HCT116 (cell line): ENCODE data around the gene ERC2. TPM values are rescaled to one million over a fixed set of nuclear protein-coding genes. Genes with fewer than 3 reads are reported as not detected.

Source experiments
- ATAC-seq: fragments of 200-7000 bp; cut with Tn5 transposase; 2 replicates; pipeline ENCODE4 v1.9.1; 2020; ENCODE audit warnings: mild to moderate bottlenecking, moderate library complexity
- BruUV-seq: library from RNA; stranded (reverse); fragments of 400-500 nt; replicated peaks from 2 replicates; lab custom pipeline; 2021; lab: Mats Ljungman, UMichigan
- CTCF ChIA-PET: fragments of 300-600 bp; sonication (Branson Sonifier 250); formaldehyde crosslinking; loops from one replicate; lab custom pipeline; 2021; ENCODE audit warnings: antibody characterized with exemption; lab: Charles Lee
- POLR2A ChIA-PET: fragments of 300-600, 350-600 bp; sonication (Branson Sonifier 250); formaldehyde crosslinking; loops from one replicate; lab custom pipeline; 2021; ENCODE audit warnings: antibody characterized with exemption; lab: Charles Lee
- RAD21 ChIA-PET, 2 experiments: fragments of 300-600 bp; sonication (Branson Sonifier 250); formaldehyde crosslinking; loops; one replicate each; lab custom pipeline; 2023; ENCODE audit warnings: low total read pairs in 2 of 2; ENCODE audit not compliant: uncharacterized antibody in 2 of 2, unreplicated experiment in 2 of 2, low non-redundant PET in 1 of 2; lab: Charles Lee
- DNase-seq: peaks from one replicate; pipeline ENCODE4 v3.0.0-alpha.2; 2010; ENCODE audit warnings: low read depth, low spot score
- H2AFZ ChIP-seq: fragments of 200-600 bp; shearing (Covaris generic), sonication (generic); 2 replicates; pipeline ENCODE4 v1.6.1; 2017; ENCODE audit warnings: low read depth, mixed run types, mixed read lengths, antibody characterized with exemption, low read length; ENCODE audit not compliant: poor library complexity, severe bottlenecking
- H3K27ac ChIP-seq: 2 replicates; pipeline ENCODE4 v1.5.1; 2012; ENCODE audit warnings: low read depth, low read length
- H3K27me3 ChIP-seq: fragments of 200-600 bp; sonication (generic); 2 replicates; pipeline ENCODE4 v1.6.1; 2016; ENCODE audit warnings: mixed run types, low read length, mixed read lengths; ENCODE audit not compliant: insufficient read depth
- H3K36me3 ChIP-seq, 2 experiments: fragments of 200-500 bp in 1 of 2; fragments of 200-600 bp in 1 of 2; sonication (Bioruptor generic) in 1 of 2; sonication (generic) in 1 of 2; 2 replicates each; pipeline versions ENCODE4 v1.5.1 to v1.6.1; 2014 to 2016; ENCODE audit warnings: low read length in 2 of 2, inconsistent platforms in 1 of 2, mixed read lengths in 1 of 2, mixed run types in 1 of 2; ENCODE audit not compliant: insufficient read depth in 2 of 2, control insufficient read depth in 1 of 2
- H3K4me1 ChIP-seq, 2 experiments: fragments of 200-600 bp in 1 of 2; sonication (generic) in 1 of 2; 2 replicates each; pipeline versions ENCODE4 v1.5.1 to v1.6.1; 2012 to 2017; ENCODE audit warnings: low read length in 2 of 2, inconsistent platforms in 1 of 2, mild to moderate bottlenecking in 1 of 2, mixed read lengths in 1 of 2, mixed run types in 1 of 2, moderate library complexity in 1 of 2; ENCODE audit not compliant: insufficient read depth in 2 of 2, control insufficient read depth in 1 of 2
- H3K4me2 ChIP-seq: fragments of 200-600 bp; sonication (generic); 2 replicates; pipeline ENCODE4 v1.6.1; 2017; ENCODE audit warnings: mixed run types, low read length, mixed read lengths
- H3K4me3 ChIP-seq, 2 experiments: fragments of 200-600 bp in 1 of 2; sonication (generic) in 1 of 2; replicated peaks in 1 of 2; 2 replicates each; pipeline ENCODE4 v1.5.1; 2011 to 2016; ENCODE audit warnings: low read length in 2 of 2, control low read depth in 1 of 2, low read depth in 1 of 2, mild to moderate bottlenecking in 1 of 2, mixed read lengths in 1 of 2, mixed run types in 1 of 2
- H3K79me2 ChIP-seq: fragments of 200-600 bp; sonication (generic); 2 replicates; pipeline ENCODE4 v1.6.1; 2017; ENCODE audit warnings: mild to moderate bottlenecking, mixed run types, low read length, moderate library complexity, mixed read lengths; ENCODE audit not compliant: insufficient read depth
- H3K9ac ChIP-seq: fragments of 200-600 bp; sonication (generic); 2 replicates; pipeline ENCODE4 v1.6.1; 2016; ENCODE audit warnings: low read length, mixed read lengths
- H3K9me2 ChIP-seq: fragments of 200-600 bp; sonication (generic), shearing (Covaris generic); 2 replicates; pipeline ENCODE4 v1.6.1; 2017; ENCODE audit warnings: mixed run types, mild to moderate bottlenecking, moderate library complexity; ENCODE audit not compliant: insufficient read depth
- H3K9me3 ChIP-seq, 2 experiments: fragments of 200-500 bp in 1 of 2; fragments of 200-600 bp in 1 of 2; sonication (Bioruptor generic) in 1 of 2; sonication (generic) in 1 of 2; 2 replicates each; pipeline ENCODE4 v1.6.1; 2014 to 2017; ENCODE audit warnings: low read length in 2 of 2, mixed read lengths in 2 of 2, inconsistent platforms in 1 of 2, low read depth in 1 of 2, mild to moderate bottlenecking in 1 of 2, mixed run types in 1 of 2, moderate library complexity in 1 of 2; ENCODE audit not compliant: control insufficient read depth in 1 of 2, insufficient read depth in 1 of 2
- H4K20me1 ChIP-seq: fragments of 200-600 bp; sonication (generic), shearing (Covaris generic); 2 replicates; pipeline ENCODE4 v1.6.1; 2017; ENCODE audit warnings: mixed run types, mild to moderate bottlenecking, moderate library complexity; ENCODE audit not compliant: insufficient read depth
- ATF3 ChIP-seq: IDR thresholded peaks from 2 replicates; pipeline ENCODE4 v1.6.1; 2012
- CEBPB ChIP-seq: IDR thresholded peaks from 2 replicates; pipeline ENCODE4 v1.6.1; 2012; ENCODE audit warnings: low read depth
- EGR1 ChIP-seq: IDR thresholded peaks from 2 replicates; pipeline ENCODE4 v1.6.1; 2012; ENCODE audit warnings: low read depth
- POLR2A ChIP-seq: IDR thresholded peaks from 2 replicates; pipeline ENCODE4 v1.7.0; 2011; ENCODE audit warnings: borderline replicate concordance; ENCODE audit not compliant: insufficient read depth, insufficient read length; ENCODE audit errors: extremely low read depth
- POLR2AphosphoS5 ChIP-seq: IDR thresholded peaks from 2 replicates; pipeline ENCODE4 v1.6.1; 2011; ENCODE audit warnings: mild to moderate bottlenecking, low read depth, low read length, moderate library complexity
- RAD21 ChIP-seq: IDR thresholded peaks from 2 replicates; pipeline ENCODE4 v1.6.1; 2012; ENCODE audit warnings: low read depth, mild to moderate bottlenecking
- REST ChIP-seq: IDR thresholded peaks from 2 replicates; pipeline ENCODE4 v1.6.1; 2012; ENCODE audit warnings: low read depth
- TCF7L2 ChIP-seq: IDR thresholded peaks from 2 replicates; pipeline ENCODE4 v1.7.0; 2011; ENCODE audit warnings: borderline replicate concordance, inconsistent platforms; ENCODE audit not compliant: insufficient read depth, insufficient read length; ENCODE audit errors: extremely low read depth
- ZNF274 ChIP-seq: fragments of 200-500 bp; sonication (Bioruptor generic); IDR thresholded peaks from 2 replicates; pipeline ENCODE4 v1.6.1; 2014; ENCODE audit warnings: mild to moderate bottlenecking, low read depth, low read length, inconsistent platforms
- intact Hi-C: fragments of 100-400 bp; cut with micrococcal nuclease; formaldehyde crosslinking; loops from 2 replicates; pipeline ENCODE4 v1.10.0; 2022
- total RNA-seq: library from RNA; stranded (reverse); gene quantifications from one replicate; pipeline ENCODE4 v1.2.1, GENCODE V29; 2021; ENCODE audit not compliant: unreplicated experiment
- TF ChIP-seq, protein P1 (sequence below), 3 experiments: fragments of 200-600 bp in 1 of 3; sonication (generic) in 1 of 3; IDR thresholded peaks in 2 of 3; conservative IDR thresholded peaks in 1 of 3; 2 replicates each; pipeline ENCODE4 v1.5.1; 2012 to 2017; ENCODE audit warnings: low read depth in 2 of 3, low read length in 2 of 3, antibody characterized with exemption in 1 of 3, borderline replicate concordance in 1 of 3, control low read depth in 1 of 3, mild to moderate bottlenecking in 1 of 3, mixed read lengths in 1 of 3, mixed run types in 1 of 3, moderate library complexity in 1 of 3; ENCODE audit not compliant: insufficient read depth in 1 of 3

The ERC2 gene
- total RNA-seq, 1 experiment from 2014 or later: not detected

DNA sequence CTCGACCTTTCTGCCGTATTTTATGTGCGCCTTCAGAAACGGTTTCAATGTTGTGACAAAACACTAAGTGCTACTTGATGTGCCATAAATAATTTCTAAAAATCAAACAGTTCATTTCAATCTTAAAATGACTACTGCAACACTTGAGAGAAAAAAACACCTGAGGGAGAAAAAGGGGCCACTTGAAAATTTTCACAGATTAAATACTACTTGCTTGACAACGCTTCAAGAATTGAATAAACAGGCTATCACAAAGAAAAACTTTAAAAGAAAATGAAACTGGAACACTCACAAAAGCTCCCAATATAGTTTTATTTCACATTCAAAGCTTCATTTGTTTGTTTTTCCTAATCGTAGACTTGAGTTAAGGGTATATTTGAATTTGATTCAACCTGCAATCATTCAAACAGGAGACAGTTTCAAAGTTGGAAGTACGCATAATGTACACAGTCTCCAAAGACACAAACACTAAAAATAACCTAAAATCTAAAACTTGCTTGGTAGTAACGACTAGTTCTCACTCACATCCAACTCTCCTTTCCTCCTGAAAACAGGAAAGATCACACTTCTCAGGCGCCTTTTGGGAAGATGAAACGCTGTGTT, 380.7 kb downstream of the ERC2 start:
- H3K36me3 ChIP-seq: no peaks in the 10 kb centered on the region
- no peaks in the 10 kb centered on the region for H3K9me3 ChIP-seq
- H3K4me1 ChIP-seq: no peaks in the 10 kb centered on the region
- no peaks in the 10 kb centered on the region for H4K20me1 ChIP-seq
- H3K79me2 ChIP-seq: no peaks in the 10 kb centered on the region
- ChIA-PET RAD21 (no interaction called here), CTCF (no interaction called here), POLR2A (no interaction called here)
- BruUV-seq: no TSS peak
- intact Hi-C loops: no loop called here
- H3K4me2 ChIP-seq: no peak overlapping the region
- H3K9ac ChIP-seq: no peak overlapping the region
- DNase-seq: no peak
- H2AFZ ChIP-seq: no peak overlapping the region
- no peak for ATAC-seq
- H3K4me3 ChIP-seq: no peak overlapping the region
- H3K27me3 ChIP-seq: no peaks in the 10 kb centered on the region
- no peaks in the 10 kb centered on the region for H3K9me2 ChIP-seq
- no peak for TF ChIP-seq CEBPB
- TF ChIP-seq POLR2AphosphoS5: no peak
- no peak for TF ChIP-seq RAD21
- TF ChIP-seq POLR2A: no peak
- TF ChIP-seq TCF7L2: no peak
- TF ChIP-seq ATF3: no peak
- TF ChIP-seq EGR1: no peak
- no peak for TF ChIP-seq REST
- no peak for TF ChIP-seq ZNF274
- TF ChIP-seq, protein P1, sequence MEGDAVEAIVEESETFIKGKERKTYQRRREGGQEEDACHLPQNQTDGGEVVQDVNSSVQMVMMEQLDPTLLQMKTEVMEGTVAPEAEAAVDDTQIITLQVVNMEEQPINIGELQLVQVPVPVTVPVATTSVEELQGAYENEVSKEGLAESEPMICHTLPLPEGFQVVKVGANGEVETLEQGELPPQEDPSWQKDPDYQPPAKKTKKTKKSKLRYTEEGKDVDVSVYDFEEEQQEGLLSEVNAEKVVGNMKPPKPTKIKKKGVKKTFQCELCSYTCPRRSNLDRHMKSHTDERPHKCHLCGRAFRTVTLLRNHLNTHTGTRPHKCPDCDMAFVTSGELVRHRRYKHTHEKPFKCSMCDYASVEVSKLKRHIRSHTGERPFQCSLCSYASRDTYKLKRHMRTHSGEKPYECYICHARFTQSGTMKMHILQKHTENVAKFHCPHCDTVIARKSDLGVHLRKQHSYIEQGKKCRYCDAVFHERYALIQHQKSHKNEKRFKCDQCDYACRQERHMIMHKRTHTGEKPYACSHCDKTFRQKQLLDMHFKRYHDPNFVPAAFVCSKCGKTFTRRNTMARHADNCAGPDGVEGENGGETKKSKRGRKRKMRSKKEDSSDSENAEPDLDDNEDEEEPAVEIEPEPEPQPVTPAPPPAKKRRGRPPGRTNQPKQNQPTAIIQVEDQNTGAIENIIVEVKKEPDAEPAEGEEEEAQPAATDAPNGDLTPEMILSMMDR (IDR thresholded peaks at IDR 0.05 in 2 of 3, conservative IDR thresholded peaks at IDR 0.05 in 1 of 3; ENCODE audit: borderline replicate concordance in 1 of 3, insufficient read depth in 1 of 3, low read depth in 2 of 3, low read length in 2 of 3): no peak
- H3K27ac ChIP-seq: no peak overlapping the region
